HepG2 (cell line): ENCODE data around the gene PRKG1.

Experiments used
- CC2D1A ChIP-seq: sonication (generic); formaldehyde crosslinking; IDR thresholded peaks from 2 replicates; pipeline ENCODE4 v1.8.1; 2023; ENCODE audit warnings: mild to moderate bottlenecking, missing genetic modification reagents
- CTCF ChIP-seq: sonication (generic); formaldehyde crosslinking; IDR thresholded peaks from 2 replicates; pipeline ENCODE4 v1.5.0; 2020; ENCODE audit warnings: mild to moderate bottlenecking, missing genetic modification reagents, moderate library complexity
- EZH2 ChIP-seq: conservative IDR thresholded peaks from 2 replicates; pipeline ENCODE4 v1.6.1; 2012; ENCODE audit warnings: mild to moderate bottlenecking, low read depth, low read length, moderate library complexity
- FOXP4 ChIP-seq: sonication (generic); formaldehyde crosslinking; IDR thresholded peaks from 2 replicates; pipeline ENCODE4 v1.4.0; 2020; ENCODE audit warnings: missing genetic modification reagents
- HNRNPH1 ChIP-seq: fragments of 200-400 bp; formaldehyde crosslinking; optimal IDR thresholded peaks from 2 replicates; pipeline ENCODE3; 2017; ENCODE audit warnings: mild to moderate bottlenecking, low read depth, low read length
- IRF1 ChIP-seq: sonication (generic); formaldehyde crosslinking; IDR thresholded peaks from 2 replicates; pipeline ENCODE4 v1.4.0; 2020; ENCODE audit warnings: low read depth, mild to moderate bottlenecking, missing genetic modification reagents
- MAX ChIP-seq: IDR thresholded peaks from 2 replicates; pipeline ENCODE4 v1.6.1; 2012; ENCODE audit warnings: inconsistent platforms
- NR3C1 ChIP-seq: sonication (generic); formaldehyde crosslinking; IDR thresholded peaks from 2 replicates; pipeline ENCODE4 v1.4.0; 2020; ENCODE audit warnings: missing genetic modification reagents
- PBX3 ChIP-seq: sonication (generic); formaldehyde crosslinking; IDR thresholded peaks from 2 replicates; pipeline ENCODE4 v1.8.1; 2023; ENCODE audit warnings: missing genetic modification reagents, inconsistent platforms, borderline replicate concordance
- POLR2A ChIP-seq, 2 experiments: IDR thresholded peaks; 2 replicates each; pipeline ENCODE4 v1.6.1; 2011; ENCODE audit warnings: low read depth in 2 of 2, low read length in 2 of 2, mild to moderate bottlenecking in 1 of 2, moderate library complexity in 1 of 2; ENCODE audit not compliant: insufficient read depth in 1 of 2
- ZBTB40 ChIP-seq, 2 experiments: fragments of 450-650 bp in 1 of 2; sonication (generic) in 1 of 2; formaldehyde crosslinking in 1 of 2; IDR thresholded peaks; 2 replicates each; pipeline versions ENCODE4 v1.6.1 to v1.8.0; 2016 to 2022; ENCODE audit warnings: antibody characterized with exemption in 1 of 2, mild to moderate bottlenecking in 1 of 2, missing genetic modification reagents in 1 of 2
- ZNF616 ChIP-seq: sonication (generic); formaldehyde crosslinking; IDR thresholded peaks from 2 replicates; pipeline ENCODE4 v1.5.0; 2020; ENCODE audit warnings: low read depth, mild to moderate bottlenecking, missing genetic modification reagents
- ZSCAN20 ChIP-seq: sonication (generic); formaldehyde crosslinking; IDR thresholded peaks from 2 replicates; pipeline ENCODE4 v1.4.0; 2020; ENCODE audit warnings: missing genetic modification reagents, mild to moderate bottlenecking, borderline replicate concordance

GRCh38 chr10:51217505-51217904 is 143.2 kb downstream of the PRKG1 start:
- TF ChIP-seq HNRNPH1 (no peak), CTCF (no peak), EZH2 (no peak), NR3C1 (CRISPR knock-in tag) (no peak), MAX (no peak), POLR2A (IDR thresholded peaks at IDR 0.05; ENCODE audit: insufficient read depth in 1 of 2, low read depth in 2 of 2, low read length in 2 of 2) (no peak), PBX3 (CRISPR knock-in tag) (no peak), CC2D1A (no peak), FOXP4 (CRISPR knock-in tag) (no peak), ZBTB40 (IDR thresholded peaks at IDR 0.05) (no peak), ZBTB40 (CRISPR knock-in tag; IDR thresholded peaks at IDR 0.05) (no peak), ZSCAN20 (CRISPR knock-in tag) (no peak), IRF1 (CRISPR knock-in tag) (no peak), ZNF616 (CRISPR knock-in tag) (no peak)
